K562 (cell line): ENCODE measurements around the gene PPP1R13L. TPM values are rescaled to one million over a fixed set of nuclear protein-coding genes. Genes with fewer than 3 reads are reported as not detected.
A peak's percentile ranks its signal among the peaks of the same experiment; 100 is the strongest.

Source experiments
- ADNP ChIP-seq: fragments of 200-800 bp; sonication (Bioruptor generic); IDR thresholded peaks from 2 replicates; pipeline ENCODE4 v1.6.1; 2016; ENCODE audit warnings: missing genetic modification characterization, missing compliant biosample characterization
- ESRRB ChIP-seq: fragments of 250-450 bp; sonication (Bioruptor Pico); IDR thresholded peaks from 2 replicates; pipeline ENCODE4 v1.5.0; 2020; ENCODE audit warnings: mild to moderate bottlenecking, moderate library complexity, borderline replicate concordance
- GMEB1 ChIP-seq: fragments of 250-450 bp; sonication (Bioruptor Pico); IDR thresholded peaks from 2 replicates; pipeline ENCODE4 v1.4.0; 2020; ENCODE audit warnings: mild to moderate bottlenecking
- HBP1 ChIP-seq: fragments of 450-650 bp; formaldehyde crosslinking; IDR thresholded peaks from 2 replicates; pipeline ENCODE4 v1.4.0; 2022; ENCODE audit warnings: missing genetic modification characterization
- HCFC1 ChIP-seq: IDR thresholded peaks from 2 replicates; pipeline ENCODE4 v1.6.1; 2012; ENCODE audit warnings: low read depth, low read length, improper control_type of control experiment
- HNRNPH1 ChIP-seq: fragments of 200-400 bp; formaldehyde crosslinking; optimal IDR thresholded peaks from 2 replicates; pipeline ENCODE3; 2017; ENCODE audit warnings: low read depth, mild to moderate bottlenecking, low read length, moderate library complexity
- KLF1 ChIP-seq: fragments of 450-650 bp; IDR thresholded peaks from 2 replicates; pipeline ENCODE4 v1.6.1; 2016; ENCODE audit warnings: missing genetic modification characterization, missing compliant biosample characterization
- POLR2B ChIP-seq: fragments of 450-650 bp; IDR thresholded peaks from 2 replicates; pipeline ENCODE4 v1.6.1; 2018; ENCODE audit warnings: low read depth; ENCODE audit not compliant: partially characterized antibody
- PPARD ChIP-seq: fragments of 250-450 bp; sonication (Bioruptor Pico); IDR thresholded peaks from 2 replicates; pipeline ENCODE4 v1.8.0; 2022; ENCODE audit warnings: inconsistent platforms, mild to moderate bottlenecking, moderate library complexity
- PTBP1 ChIP-seq: fragments of 200-400 bp; formaldehyde crosslinking; IDR thresholded peaks from 2 replicates; pipeline ENCODE4 v1.6.1; 2017; ENCODE audit warnings: low read depth, low read length
- RERE ChIP-seq: sonication (generic); formaldehyde crosslinking; IDR thresholded peaks from 2 replicates; pipeline ENCODE4 v1.8.0; 2023; ENCODE audit warnings: missing genetic modification reagents, mild to moderate bottlenecking, borderline replicate concordance
- THRA ChIP-seq: fragments of 450-650 bp; IDR thresholded peaks from 2 replicates; pipeline ENCODE4 v1.6.1; 2017; ENCODE audit warnings: mild to moderate bottlenecking, moderate library complexity
- XRCC5 ChIP-seq: fragments of 200-400 bp; formaldehyde crosslinking; IDR thresholded peaks from 2 replicates; pipeline ENCODE4 v1.6.1; 2017; ENCODE audit warnings: low read depth, mild to moderate bottlenecking, low read length
- ZBTB26 ChIP-seq: fragments of 450-650 bp; formaldehyde crosslinking; IDR thresholded peaks from 2 replicates; pipeline ENCODE4 v1.4.0; 2022; ENCODE audit warnings: missing genetic modification characterization
- ZNF253 ChIP-seq: fragments of 250-450 bp; sonication (Bioruptor Pico); conservative IDR thresholded peaks from 2 replicates; pipeline ENCODE4 v1.6.1; 2021; ENCODE audit warnings: mild to moderate bottlenecking
- ZNF324 ChIP-seq: fragments of 250-450 bp; sonication (Bioruptor Pico); IDR thresholded peaks from 2 replicates; pipeline ENCODE4 v1.4.0; 2020; ENCODE audit warnings: mild to moderate bottlenecking
- ZNF696 ChIP-seq: fragments of 250-450 bp; sonication (Bioruptor Pico); conservative IDR thresholded peaks from 2 replicates; pipeline ENCODE4 v1.4.0; 2020; ENCODE audit warnings: mild to moderate bottlenecking, moderate library complexity
- polyA plus RNA-seq, 8 experiments: library from polyadenylated mRNA; depleted of rRNA in 4 of 8; stranded (reverse) in 5 of 8; unstranded in 3 of 8; fragments of >200 nt; fragmentation: Nextera tagmentation in 2 of 8; fragmentation: Illumina TruSeq in 1 of 8; extraction: Ambion mirVana in 2 of 8; extraction: Trizol in 1 of 8; gene quantifications; 2 replicates each; pipeline versions ENCODE4 v1.2.1 to v1.2.3, GENCODE V29; 2011 to 2014; ENCODE audit warnings: inconsistent platforms in 1 of 8, missing spikeins in 1 of 8
- total RNA-seq, 7 experiments: library from RNA; depleted of rRNA in 6 of 7; stranded (reverse); fragments of >200 nt in 6 of 7; fragmentation: Illumina TruSeq in 2 of 7; extraction: Trizol in 2 of 7; gene quantifications; 2 replicates each; pipeline versions ENCODE4 v1.2.1 to v1.2.3, GENCODE V29; 2011 to 2021; ENCODE audit warnings: low replicate concordance in 1 of 7

PPP1R13L gene
- total and polyA plus RNA-seq, 9 of the 15 experiments (the other 6 are each of a cell fraction or from before 2014, with no cell fraction given) = 0.32 to 6.7 (median 2.0) TPM

GRCh38 chr19:45439569-45440258 lies 34.8 kb upstream of the PPP1R13L start (continued):
- no peak for TF ChIP-seq RERE
- no peak for TF ChIP-seq PTBP1
- TF ChIP-seq ZNF696 (CRISPR knock-in tag) = no peak
- 0 out of 2 replicates have a peak, but pooled peaks have one; percentile 68 for TF ChIP-seq XRCC5
- peak; percentile 47; the same call in 1 of the 2 replicates for TF ChIP-seq HCFC1
- TF ChIP-seq ZNF324 (CRISPR knock-in tag) = no peak
- peak; percentile 87; the same call in 1 of the 2 replicates for TF ChIP-seq KLF1 (tag)
- peak; percentile 6; the same call in 1 of the 2 replicates for TF ChIP-seq ADNP (tag)
- no peak for TF ChIP-seq THRA
- TF ChIP-seq ZBTB26 = no peak
- no peak for TF ChIP-seq HNRNPH1
- TF ChIP-seq HBP1 (CRISPR knock-in tag) = no peak
- TF ChIP-seq PPARD = no peak
- peak; percentile 76 for TF ChIP-seq GMEB1 (CRISPR knock-in tag)
- TF ChIP-seq POLR2B = peak; percentile 39
- no peak for TF ChIP-seq ESRRB (CRISPR knock-in tag)
- TF ChIP-seq ZNF253 (CRISPR knock-in tag) = no peak
